Panc1 (cell line): ENCODE measurements around the gene SEC14L2. TPM values are rescaled to one million over a fixed set of nuclear protein-coding genes. Genes with fewer than 3 reads are reported as not detected.

Source experiments
- ATAC-seq: fragments of 200-7000 bp; cut with Tn5 transposase; 2 replicates; pipeline ENCODE4 v1.9.1; 2020; ENCODE audit warnings: mild to moderate bottlenecking, moderate library complexity
- BruUV-seq: library from RNA; stranded (reverse); fragments of 400-500 nt; replicated peaks from 2 replicates; lab custom pipeline; 2021; lab: Mats Ljungman, UMichigan
- CTCF ChIA-PET: fragments of 300-600 bp; sonication (Branson Sonifier 250); formaldehyde crosslinking; loops from one replicate; lab custom pipeline; 2022; ENCODE audit warnings: antibody characterized with exemption; lab: Charles Lee
- POLR2A ChIA-PET: fragments of 300-600 bp; sonication (Branson Sonifier 250); formaldehyde crosslinking; loops from one replicate; lab custom pipeline; 2022; ENCODE audit warnings: antibody characterized with exemption; lab: Charles Lee
- DNase-seq: peaks from one replicate; pipeline ENCODE4 v3.0.0-alpha.2; 2010; ENCODE audit warnings: low read depth, low spot score
- H3K27ac ChIP-seq: 2 replicates; pipeline ENCODE4 v1.5.1; 2011; ENCODE audit warnings: mild to moderate bottlenecking, low read length, inconsistent platforms
- H3K27me3 ChIP-seq: fragments of 200-500 bp; sonication (Bioruptor generic); 2 replicates; pipeline ENCODE4 v1.6.0; 2014; ENCODE audit warnings: low read length, inconsistent platforms; ENCODE audit not compliant: control insufficient read depth, insufficient read depth
- H3K36me3 ChIP-seq: fragments of 200-500 bp; sonication (Bioruptor generic); 2 replicates; pipeline ENCODE4 v1.5.1; 2014; ENCODE audit warnings: inconsistent platforms, mild to moderate bottlenecking, low read length, moderate library complexity; ENCODE audit not compliant: control insufficient read depth, insufficient read depth
- H3K4me1 ChIP-seq: 2 replicates; pipeline ENCODE4 v1.5.1; 2011; ENCODE audit warnings: inconsistent platforms, mild to moderate bottlenecking, low read length, moderate library complexity; ENCODE audit not compliant: control insufficient read depth, insufficient read depth
- H3K4me3 ChIP-seq, 2 experiments: 2 replicates each; pipeline ENCODE4 v1.5.1; 2011 to 2012; ENCODE audit warnings: low read depth in 2 of 2, low read length in 2 of 2, mild to moderate bottlenecking in 2 of 2, inconsistent platforms in 1 of 2, moderate library complexity in 1 of 2
- H3K9me3 ChIP-seq: fragments of 200-500 bp; sonication (Bioruptor generic); 2 replicates; pipeline ENCODE4 v1.5.1; 2014; ENCODE audit warnings: low read depth, mild to moderate bottlenecking, inconsistent platforms, low read length, moderate library complexity; ENCODE audit not compliant: control insufficient read depth, insufficient read depth
- POLR2AphosphoS5 ChIP-seq: IDR thresholded peaks from 2 replicates; pipeline ENCODE4 v1.6.1; 2012; ENCODE audit warnings: mild to moderate bottlenecking, low read depth, low read length, moderate library complexity
- SIN3A ChIP-seq: IDR thresholded peaks from 2 replicates; pipeline ENCODE4 v1.6.1; 2012; ENCODE audit warnings: low read depth, mild to moderate bottlenecking, low read length, moderate library complexity, borderline replicate concordance; ENCODE audit not compliant: insufficient read depth
- TCF7L2 ChIP-seq: IDR thresholded peaks from 2 replicates; pipeline ENCODE4 v1.6.1; 2011; ENCODE audit warnings: mild to moderate bottlenecking, low read depth, low read length, inconsistent platforms
- in situ Hi-C: cut with HindIII; loops from 2 replicates; pipeline ENCODE4 v1.10.0; 2016; ENCODE audit warnings: low sequenced_read_pairs, low pct_unique_long_range_greater_than_20kb
- intact Hi-C: fragments of 100-400 bp; cut with micrococcal nuclease; formaldehyde crosslinking; loops from one replicate; pipeline ENCODE4 v1.10.0; 2022; ENCODE audit not compliant: unreplicated experiment
- total RNA-seq: library from RNA; stranded (reverse); gene quantifications from one replicate; pipeline ENCODE4 v1.2.1, GENCODE V29; 2021; ENCODE audit not compliant: unreplicated experiment
- TF ChIP-seq, protein P1 (sequence below): fragments of 450-650 bp; IDR thresholded peaks from 2 replicates; pipeline ENCODE4 v1.5.1; 2017; ENCODE audit warnings: mild to moderate bottlenecking
- TF ChIP-seq, protein P2 (sequence below), 2 experiments: IDR thresholded peaks; 2 replicates each; pipeline ENCODE4 v1.6.1; 2011 to 2012; ENCODE audit warnings: low read depth in 2 of 2, control low read depth in 1 of 2, low read length in 1 of 2, mild to moderate bottlenecking in 1 of 2, moderate library complexity in 1 of 2; ENCODE audit not compliant: insufficient read depth in 1 of 2

Gene SEC14L2
- total RNA-seq, 1 experiment from 2014 or later, result 10.7 TPM

DNA sequence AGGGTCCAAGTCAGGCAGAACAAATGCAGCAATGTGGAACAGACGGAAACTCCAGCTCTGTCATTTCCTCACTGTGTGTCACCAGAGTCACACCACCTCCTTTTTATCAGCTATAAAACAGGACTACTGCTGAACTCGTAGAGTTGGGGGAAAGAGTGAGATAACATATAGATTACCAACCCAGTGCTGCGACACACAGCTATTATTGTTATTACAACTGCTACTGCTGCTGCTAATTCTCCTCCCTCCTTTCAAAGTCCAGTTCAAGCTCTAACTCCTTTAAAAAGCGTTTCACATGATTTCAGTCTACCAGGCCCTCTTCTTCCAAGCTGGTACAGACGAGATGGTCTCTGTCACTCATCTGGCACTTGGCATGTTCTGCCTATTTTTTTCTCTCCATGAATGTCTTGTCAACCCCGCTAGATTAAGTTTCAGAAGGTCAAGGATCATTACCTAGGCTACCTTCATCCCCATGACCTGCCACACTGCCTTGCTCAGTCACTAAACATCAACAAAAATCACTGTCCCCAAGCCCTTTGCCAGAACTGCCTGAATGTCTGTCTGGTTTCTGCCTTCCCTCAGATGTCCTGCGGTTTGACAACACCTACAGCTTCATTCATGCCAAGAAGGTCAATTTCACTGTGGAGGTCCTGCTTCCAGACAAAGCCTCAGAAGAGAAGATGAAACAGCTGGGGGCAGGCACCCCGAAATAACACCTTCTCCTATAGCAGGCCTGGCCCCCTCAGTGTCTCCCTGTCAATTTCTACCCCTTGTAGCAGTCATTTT is 25.1 kb downstream of the SEC14L2 start:
- peak overlapping the region in 1 of 2 experiments; percentile 69; a peak in 2 of 4 replicates for H3K4me3 ChIP-seq
- intact Hi-C loops, result no loop called here

DNA sequence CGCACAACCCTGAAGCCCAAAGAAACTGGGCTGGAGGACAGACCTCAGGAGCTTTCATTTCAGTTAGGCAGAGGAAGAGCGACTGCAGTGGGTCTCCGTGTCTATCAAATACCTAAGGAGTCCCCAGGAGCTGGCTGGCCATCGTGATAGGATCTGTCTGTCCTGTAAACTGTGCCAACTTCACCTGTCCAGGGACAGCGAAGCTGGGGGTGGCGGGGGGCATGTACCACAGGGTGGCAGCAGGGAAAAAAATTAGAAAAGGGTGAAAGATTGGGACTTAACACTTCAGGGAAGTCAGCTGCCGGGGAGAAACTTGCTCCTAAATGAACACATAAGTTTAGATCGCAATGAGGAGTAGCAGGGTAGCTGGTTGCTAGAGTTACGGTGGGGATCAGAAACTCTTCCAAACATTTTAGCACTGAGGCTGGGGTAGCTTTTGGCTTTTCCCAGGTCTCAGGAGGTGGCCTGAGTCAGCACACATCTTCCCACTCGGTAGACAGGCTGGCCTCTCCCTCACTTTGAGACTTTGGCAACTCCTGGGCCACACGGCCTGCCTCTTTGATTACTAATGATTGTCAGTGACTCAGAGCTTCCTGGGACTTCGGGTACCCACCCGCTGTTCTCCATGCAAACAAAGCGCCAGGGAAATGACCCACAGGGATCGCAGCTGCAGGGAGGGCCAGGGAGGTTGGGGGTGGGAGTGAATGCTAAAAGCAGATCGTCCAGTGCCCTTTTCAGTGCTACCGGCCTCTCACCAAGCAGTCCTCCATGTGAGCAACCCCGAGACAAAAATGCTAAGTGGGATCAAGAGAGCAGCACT is 25.9 kb downstream of the SEC14L2 start:
- Histone ChIP-seq H3K27me3 (no peaks in the 10 kb centered on the region), H3K27ac (peak overlapping the region; percentile 91), H3K4me1 (peaks cover 24% of the 10 kb centered on the region), H3K9me3 (no peaks in the 10 kb centered on the region), H3K36me3 (no peaks in the 10 kb centered on the region; the same call in 1 of the 2 replicates), H3K4me3 (peak overlapping the region; percentile 62 to 69)
- CTCF ChIA-PET, result interaction anchor here (0.6 to 0.7 kb wide), 2 partner anchors 39 to 40 kb away, joined by 3 read pairs; no protein-coding TSS in a partner anchor
- intact Hi-C loops, result no loop called here
- ATAC-seq (peak; percentile 52), DNase-seq (no peak)
- TF ChIP-seq TCF7L2, result peak; percentile 23; the same call in 1 of the 2 replicates
- TF ChIP-seq, protein P1, sequence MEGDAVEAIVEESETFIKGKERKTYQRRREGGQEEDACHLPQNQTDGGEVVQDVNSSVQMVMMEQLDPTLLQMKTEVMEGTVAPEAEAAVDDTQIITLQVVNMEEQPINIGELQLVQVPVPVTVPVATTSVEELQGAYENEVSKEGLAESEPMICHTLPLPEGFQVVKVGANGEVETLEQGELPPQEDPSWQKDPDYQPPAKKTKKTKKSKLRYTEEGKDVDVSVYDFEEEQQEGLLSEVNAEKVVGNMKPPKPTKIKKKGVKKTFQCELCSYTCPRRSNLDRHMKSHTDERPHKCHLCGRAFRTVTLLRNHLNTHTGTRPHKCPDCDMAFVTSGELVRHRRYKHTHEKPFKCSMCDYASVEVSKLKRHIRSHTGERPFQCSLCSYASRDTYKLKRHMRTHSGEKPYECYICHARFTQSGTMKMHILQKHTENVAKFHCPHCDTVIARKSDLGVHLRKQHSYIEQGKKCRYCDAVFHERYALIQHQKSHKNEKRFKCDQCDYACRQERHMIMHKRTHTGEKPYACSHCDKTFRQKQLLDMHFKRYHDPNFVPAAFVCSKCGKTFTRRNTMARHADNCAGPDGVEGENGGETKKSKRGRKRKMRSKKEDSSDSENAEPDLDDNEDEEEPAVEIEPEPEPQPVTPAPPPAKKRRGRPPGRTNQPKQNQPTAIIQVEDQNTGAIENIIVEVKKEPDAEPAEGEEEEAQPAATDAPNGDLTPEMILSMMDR, result no peak
- in situ Hi-C loops, result no loop called here
- POLR2A ChIA-PET, result interaction anchor here (0.6 to 1.3 kb wide), 6 partner anchors 10 to 216 kb away, joined by 3 to 5 read pairs (median 3); no protein-coding TSS in a partner anchor
- BruUV-seq, result no TSS peak

More for the DNA sequence above, 25.1 kb downstream of the SEC14L2 start:
- DNase-seq, result no peak
- no peak for ATAC-seq
- Histone ChIP-seq H3K4me1 (peaks cover 24% of the 10 kb centered on the region), H3K27me3 (no peaks in the 10 kb centered on the region), H3K36me3 (peaks cover 4% of the 10 kb centered on the region; the same call in 1 of the 2 replicates), H3K27ac (peak overlapping the region; percentile 91), H3K9me3 (no peaks in the 10 kb centered on the region)
- POLR2A ChIA-PET, result interaction anchor here (0.6 kb wide), 2 partner anchors 63 to 178 kb away, joined by 3 read pairs; no protein-coding TSS in a partner anchor
- TSS peak; percentile 47 for BruUV-seq
- in situ Hi-C loops, result no loop called here
- CTCF ChIA-PET, result interaction anchor here (0.6 to 0.7 kb wide), 2 partner anchors 40 to 41 kb away, joined by 3 read pairs; no protein-coding TSS in a partner anchor
- no peak for TF ChIP-seq POLR2AphosphoS5
- no peak for TF ChIP-seq TCF7L2
- TF ChIP-seq, protein P1, result no peak
- TF ChIP-seq SIN3A, result no peak
- TF ChIP-seq, protein P2, sequence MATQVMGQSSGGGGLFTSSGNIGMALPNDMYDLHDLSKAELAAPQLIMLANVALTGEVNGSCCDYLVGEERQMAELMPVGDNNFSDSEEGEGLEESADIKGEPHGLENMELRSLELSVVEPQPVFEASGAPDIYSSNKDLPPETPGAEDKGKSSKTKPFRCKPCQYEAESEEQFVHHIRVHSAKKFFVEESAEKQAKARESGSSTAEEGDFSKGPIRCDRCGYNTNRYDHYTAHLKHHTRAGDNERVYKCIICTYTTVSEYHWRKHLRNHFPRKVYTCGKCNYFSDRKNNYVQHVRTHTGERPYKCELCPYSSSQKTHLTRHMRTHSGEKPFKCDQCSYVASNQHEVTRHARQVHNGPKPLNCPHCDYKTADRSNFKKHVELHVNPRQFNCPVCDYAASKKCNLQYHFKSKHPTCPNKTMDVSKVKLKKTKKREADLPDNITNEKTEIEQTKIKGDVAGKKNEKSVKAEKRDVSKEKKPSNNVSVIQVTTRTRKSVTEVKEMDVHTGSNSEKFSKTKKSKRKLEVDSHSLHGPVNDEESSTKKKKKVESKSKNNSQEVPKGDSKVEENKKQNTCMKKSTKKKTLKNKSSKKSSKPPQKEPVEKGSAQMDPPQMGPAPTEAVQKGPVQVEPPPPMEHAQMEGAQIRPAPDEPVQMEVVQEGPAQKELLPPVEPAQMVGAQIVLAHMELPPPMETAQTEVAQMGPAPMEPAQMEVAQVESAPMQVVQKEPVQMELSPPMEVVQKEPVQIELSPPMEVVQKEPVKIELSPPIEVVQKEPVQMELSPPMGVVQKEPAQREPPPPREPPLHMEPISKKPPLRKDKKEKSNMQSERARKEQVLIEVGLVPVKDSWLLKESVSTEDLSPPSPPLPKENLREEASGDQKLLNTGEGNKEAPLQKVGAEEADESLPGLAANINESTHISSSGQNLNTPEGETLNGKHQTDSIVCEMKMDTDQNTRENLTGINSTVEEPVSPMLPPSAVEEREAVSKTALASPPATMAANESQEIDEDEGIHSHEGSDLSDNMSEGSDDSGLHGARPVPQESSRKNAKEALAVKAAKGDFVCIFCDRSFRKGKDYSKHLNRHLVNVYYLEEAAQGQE (IDR thresholded peaks at IDR 0.05; ENCODE audit: insufficient read depth in 1 of 2, low read depth in 2 of 2, low read length in 1 of 2), result no peak
